Measurements from ENCODE around the gene GRB10.
"Not testable (repeated sequence)": the region's sequence is repeated elsewhere in the genome, so short reads cannot be mapped to it uniquely, and the experiment has no call there.

GRB10 gene

DNA sequence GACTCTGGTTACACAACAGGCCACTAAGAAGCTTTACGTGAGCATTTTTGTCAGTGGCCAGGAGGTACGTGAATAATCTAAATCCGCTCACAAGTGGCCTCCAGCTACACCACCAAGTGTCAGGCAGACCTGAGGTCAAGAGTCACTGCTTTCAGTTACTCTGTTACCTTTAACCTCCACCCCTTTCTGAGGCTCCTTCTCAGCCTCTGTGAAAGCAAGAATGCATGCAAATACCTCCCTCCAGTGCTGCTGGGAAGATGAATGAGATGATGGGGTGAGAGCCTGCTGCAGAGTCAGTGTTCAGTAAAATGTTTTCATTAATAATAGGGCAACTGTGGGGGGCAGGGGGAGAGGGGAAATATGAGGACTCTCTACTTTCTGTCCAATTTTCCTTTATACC is 228.7 kb downstream of the GRB10 start:
- DNase-seq (ENCODE audit: low read depth): no peak
- H3K4me3 ChIP-seq (ENCODE audit: low read depth, low read length): no peak overlapping the region

DNA sequence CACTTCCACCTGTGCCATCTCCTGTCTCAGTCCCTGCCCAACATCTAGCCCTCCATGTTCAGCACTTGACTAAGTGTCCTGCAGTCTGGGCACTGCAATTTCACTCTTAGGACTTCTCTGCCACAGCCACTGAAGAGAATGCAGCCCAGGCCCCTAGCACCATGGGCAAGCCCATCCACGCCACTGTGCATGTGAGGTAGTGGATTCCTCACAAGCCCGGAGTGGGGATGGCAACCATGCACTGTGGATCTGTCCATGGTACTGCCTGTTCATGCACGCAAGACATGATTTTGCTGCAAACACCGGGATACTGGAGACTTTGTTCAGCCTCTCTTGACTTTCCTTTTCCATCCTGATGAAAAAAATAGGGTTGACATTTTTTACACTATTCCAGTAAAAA is 229.8 kb downstream of the GRB10 start:
- no peak for DNase-seq (ENCODE audit: low read depth)
- no peak overlapping the region for H3K4me3 ChIP-seq (ENCODE audit: low read depth, low read length)

DNA sequence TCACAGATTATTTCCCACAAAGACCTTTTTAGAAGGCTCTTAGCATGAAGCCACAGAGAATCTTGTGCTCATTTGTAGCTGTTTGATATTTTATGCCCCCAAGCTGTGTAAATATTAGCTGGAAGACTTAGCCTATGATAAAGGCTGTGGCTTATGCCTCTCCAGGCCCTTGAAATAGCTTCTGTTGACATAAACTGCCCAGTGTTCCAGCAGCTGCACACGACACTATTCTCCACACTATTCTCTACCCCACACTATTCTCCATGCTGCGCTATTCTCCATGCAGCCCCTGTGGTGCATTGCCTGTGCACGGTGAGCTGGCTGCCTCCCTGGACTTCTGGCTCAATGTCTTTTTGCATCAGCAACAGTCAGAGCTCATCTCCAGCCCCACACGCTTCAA is 230.6 kb downstream of the GRB10 start:
- H3K4me3 ChIP-seq (ENCODE audit: low read depth, low read length): no peak overlapping the region
- DNase-seq (ENCODE audit: low read depth): no peak

DNA sequence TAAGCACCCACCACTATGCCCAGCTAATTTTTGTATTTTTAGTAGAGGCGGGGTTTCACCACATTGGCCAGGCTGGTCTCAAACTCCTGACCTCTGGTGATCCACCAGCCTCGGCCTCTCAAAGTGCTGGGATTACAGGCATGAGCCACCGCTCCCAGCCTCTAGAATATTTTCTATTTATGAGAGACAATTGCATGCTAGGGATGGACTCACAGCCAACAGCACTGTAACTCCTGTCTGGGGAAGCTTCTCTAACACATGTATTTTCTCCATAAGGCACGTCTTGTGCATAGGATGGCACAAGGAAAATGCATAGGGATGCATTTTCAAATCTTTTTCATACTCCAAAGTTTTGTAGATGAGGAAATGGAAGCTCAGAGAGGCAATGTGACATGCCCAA is 237.1 kb downstream of the GRB10 start:
- DNase-seq (ENCODE audit: low read depth); H3K4me3 ChIP-seq (ENCODE audit: low read depth, low read length): not testable (repeated sequence)

DNA sequence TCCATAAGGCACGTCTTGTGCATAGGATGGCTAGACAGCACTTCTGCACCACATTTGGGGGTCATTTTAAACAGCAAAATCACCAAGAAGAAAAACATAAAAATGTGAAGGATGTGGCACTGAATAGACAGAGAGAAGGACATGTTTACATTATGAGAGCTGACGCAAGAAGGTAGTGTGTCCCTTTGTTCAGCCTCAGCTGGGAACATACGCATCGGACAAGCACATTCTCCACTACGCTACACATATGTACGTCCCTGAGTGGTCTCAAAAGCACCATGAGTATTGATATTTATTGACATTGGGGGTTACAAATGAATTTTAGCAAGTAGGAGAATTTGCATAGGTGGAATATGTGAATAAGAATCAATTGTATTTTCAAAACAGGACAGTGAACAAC is 237.7 kb downstream of the GRB10 start:
- DNase-seq (ENCODE audit: low read depth): no peak
- no peak overlapping the region for H3K4me3 ChIP-seq (ENCODE audit: low read depth, low read length)

DNA sequence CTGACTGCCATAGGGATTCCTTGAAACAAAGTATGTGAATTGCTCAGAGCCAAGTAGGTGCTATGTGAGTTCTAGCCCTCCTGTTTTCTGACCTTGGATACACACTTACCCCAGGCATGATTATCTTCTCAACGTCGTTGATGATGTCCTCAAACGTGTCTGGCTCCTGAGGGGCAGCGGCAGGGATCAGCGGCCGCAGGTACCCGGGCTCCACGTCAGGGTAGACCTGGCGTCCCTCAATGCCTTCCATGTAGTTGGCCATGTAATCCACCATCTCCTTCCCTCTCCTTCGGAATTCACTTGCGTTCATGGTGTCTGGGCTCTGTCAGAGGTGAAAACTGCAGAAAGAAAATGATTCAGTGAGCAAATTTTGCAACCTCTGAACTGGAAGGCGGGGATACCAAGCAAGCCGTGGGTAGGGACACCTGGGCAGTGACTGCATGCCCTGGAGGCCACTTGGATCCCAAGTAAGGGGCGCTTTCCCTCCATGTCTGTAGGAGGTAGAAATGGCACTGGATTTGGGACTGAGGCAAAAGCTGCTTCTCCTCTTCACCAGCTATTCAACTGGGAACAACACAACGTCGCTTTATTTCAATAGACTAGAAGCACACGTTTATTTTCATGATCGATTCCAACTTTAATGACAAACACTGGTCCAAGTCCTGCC is 238.8 kb downstream of the GRB10 start:
- no peak for DNase-seq (ENCODE audit: low read depth)

DNA sequence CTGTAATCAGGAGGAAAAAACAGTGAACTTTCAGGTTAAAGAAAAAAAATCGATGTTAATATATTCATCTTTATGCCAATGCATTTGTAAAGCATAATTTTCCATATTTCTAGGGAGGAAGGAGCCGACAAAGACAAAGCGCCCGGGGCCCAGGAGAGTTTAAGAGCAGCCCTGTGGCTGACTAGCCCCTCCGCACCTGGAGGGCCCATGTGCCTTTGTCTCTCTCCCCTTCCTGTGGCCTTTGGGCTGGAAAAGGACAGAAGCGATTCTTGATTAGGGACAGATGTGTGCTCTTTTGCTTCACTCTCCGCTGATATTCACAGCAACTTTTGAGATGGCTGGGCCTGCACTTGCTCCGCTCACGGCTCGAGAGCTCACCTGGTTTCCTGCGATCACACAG is 240.6 kb downstream of the GRB10 start:
- no peak for DNase-seq (ENCODE audit: low read depth)
- no peak overlapping the region for H3K4me3 ChIP-seq (ENCODE audit: low read depth, low read length)

More for the DNA sequence above, 238.8 kb downstream of the GRB10 start:
- H3K4me3 ChIP-seq (ENCODE audit: low read depth, low read length): no peak overlapping the region

DNA sequence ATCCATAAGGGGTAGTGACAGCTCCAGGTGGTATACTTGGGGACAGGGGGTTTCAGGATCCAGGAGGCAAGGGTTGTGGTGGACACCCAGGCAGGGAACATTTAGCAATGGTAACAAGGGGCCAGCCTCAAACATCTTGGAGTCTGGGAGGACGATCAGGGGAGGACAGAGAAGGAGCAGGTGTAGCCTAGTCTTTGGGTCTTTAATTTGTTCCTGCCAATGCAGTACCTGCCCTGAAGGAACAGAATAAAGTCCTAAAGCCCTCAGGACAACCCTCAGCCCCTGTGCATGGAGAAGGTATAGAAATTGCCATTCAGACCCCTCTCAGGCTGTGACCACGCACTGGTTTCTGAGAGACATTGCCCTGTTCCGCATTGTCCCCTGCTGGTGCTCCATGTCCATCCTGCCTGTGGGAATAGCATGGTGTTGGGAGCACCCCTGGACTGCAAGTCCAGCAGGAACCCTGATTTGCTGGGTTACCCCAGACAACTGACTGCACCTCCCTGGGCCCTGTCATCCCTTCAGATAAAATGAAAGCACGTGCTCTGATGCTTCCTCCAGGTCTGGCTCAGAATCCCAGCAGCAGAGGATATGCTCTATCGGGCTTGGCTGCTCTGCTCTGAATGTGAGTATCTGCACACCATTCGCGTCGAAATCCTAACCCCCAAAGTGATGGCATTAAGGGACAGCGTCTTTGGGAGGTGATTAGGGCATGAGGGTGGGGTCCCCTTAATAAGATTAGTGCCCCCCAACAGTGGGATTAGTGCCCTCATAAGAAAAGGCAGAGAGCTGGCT is 241.7 kb downstream of the GRB10 start:
- H3K4me3 ChIP-seq (ENCODE audit: low read depth, low read length): no peak overlapping the region
- no peak for DNase-seq (ENCODE audit: low read depth)
